Mesenteric fat pad (tissue), 1 donor: Measurements from ENCODE around the gene ANKRD45. TPM values are rescaled to one million over a fixed set of nuclear protein-coding genes. Genes with fewer than 3 reads are reported as not detected.
"Not testable (repeated sequence)": the region's sequence is repeated elsewhere in the genome, so short reads cannot be mapped to it uniquely, and the experiment has no call there.

ENCODE experiments used
- DNase-seq: peaks from one replicate; pipeline ENCODE4 v3.0.0-alpha.2; 2020; ENCODE audit warnings: low spot score
- total RNA-seq: library from RNA; stranded (reverse); fragmentation: NEBNext Ultra II Directional; extraction: Animal tissue kit (Norgen Biotek cat#: 25700); gene quantifications from one replicate; pipeline ENCODE4 v1.2.1, GENCODE V29; 2021
- donor health status: DM: yes; HTN: yes; CAD: no.

ANKRD45 gene
- total RNA-seq, 1 donor from 2014 or later: 0.29 TPM

GRCh38 chr1:173573596-173573995 is 96.1 kb downstream of the ANKRD45 start:
- DNase-seq: no peak

GRCh38 chr1:173572201-173572873 is 97.3 kb downstream of the ANKRD45 start:
- no peak for DNase-seq

- DNase-seq: no peak
These were observed 99.2 kb downstream of the ANKRD45 start for GRCh38 chr1:173570370-173571007.

- no peak for DNase-seq
These were observed 101.2 kb downstream of the ANKRD45 start for GRCh38 chr1:173568483-173568882.

GRCh38 chr1:173563846-173564245 is 105.8 kb downstream of the ANKRD45 start:
- DNase-seq: not testable (repeated sequence)

- no peak for DNase-seq
These were observed 106.8 kb downstream of the ANKRD45 start for GRCh38 chr1:173562813-173563212.

- no peak for DNase-seq
These were observed 108.4 kb downstream of the ANKRD45 start for GRCh38 chr1:173561263-173561662.

GRCh38 chr1:173560285-173560880 is 109.3 kb downstream of the ANKRD45 start:
- DNase-seq: no peak

Other genes with a start within 250 kb of the ANKRD45 start
- 873 TPM for gene PRDX6, start 192.5 kb downstream of the ANKRD45 start, total RNA-seq
- 0.16 TPM for gene SLC9C2, start 66.8 kb downstream of the ANKRD45 start, total RNA-seq
- gene TEX50, start 34.5 kb downstream of the ANKRD45 start, total RNA-seq: not detected
- gene KLHL20, start 45.1 kb upstream of the ANKRD45 start, total RNA-seq: 33.0 TPM
- 14.7 TPM for gene DARS2, start 154.8 kb upstream of the ANKRD45 start, total RNA-seq
- 8.4 TPM for gene CENPL, start 155.0 kb upstream of the ANKRD45 start, total RNA-seq
- gene GAS5, start 198.1 kb upstream of the ANKRD45 start, total RNA-seq: 223 TPM
- gene ZBTB37, start 198.5 kb upstream of the ANKRD45 start, total RNA-seq: 14.5 TPM
- gene SERPINC1, start 247.5 kb upstream of the ANKRD45 start, total RNA-seq: not detected